SK-N-SH treated with all-trans-retinoic acid at 6 μM for 48 hours (cell line): ENCODE results near the gene TARBP1.

Experiments
- ATAC-seq: fragments of 200-7000 bp; cut with Tn5 transposase; 3 replicates; pipeline ENCODE4 v1.9.1; 2020; ENCODE audit warnings: mild to moderate bottlenecking, moderate library complexity
- ARNTL ChIP-seq: fragments of 450-650 bp; formaldehyde crosslinking; IDR thresholded peaks from 2 replicates; pipeline ENCODE4 v1.5.0; 2020; ENCODE audit warnings: low read depth, mild to moderate bottlenecking, moderate library complexity, borderline replicate concordance
- CSDC2 ChIP-seq: fragments of 250-450 bp; sonication (Bioruptor Pico); IDR thresholded peaks from 2 replicates; pipeline ENCODE4 v1.5.0; 2020; ENCODE audit warnings: mild to moderate bottlenecking, moderate library complexity
- ESRRG ChIP-seq: fragments of 250-450 bp; sonication (Bioruptor Pico); IDR thresholded peaks from 2 replicates; pipeline ENCODE4 v1.6.1; 2021; ENCODE audit warnings: mild to moderate bottlenecking
- GLIS3 ChIP-seq: fragments of 250-450 bp; sonication (Bioruptor Pico); IDR thresholded peaks from 2 replicates; pipeline ENCODE4 v1.5.0; 2020; ENCODE audit warnings: mild to moderate bottlenecking, moderate library complexity
- ISL1 ChIP-seq: fragments of 250-450 bp; sonication (Bioruptor Pico); IDR thresholded peaks from 2 replicates; pipeline ENCODE4 v2.1.2; 2022; ENCODE audit warnings: mild to moderate bottlenecking, moderate library complexity
- OSR1 ChIP-seq: fragments of 250-450 bp; sonication (Bioruptor Pico); IDR thresholded peaks from 2 replicates; pipeline ENCODE4 v1.8.0; 2022; ENCODE audit warnings: moderate library complexity, mild to moderate bottlenecking, inconsistent platforms
- PPARA ChIP-seq: fragments of 250-450 bp; sonication (Bioruptor Pico); IDR thresholded peaks from 2 replicates; pipeline ENCODE4 v1.5.0; 2020; ENCODE audit warnings: mild to moderate bottlenecking, borderline replicate concordance
- RARB ChIP-seq: fragments of 250-450 bp; sonication (Bioruptor Pico); IDR thresholded peaks from 2 replicates; pipeline ENCODE4 v1.8.0; 2021; ENCODE audit warnings: mild to moderate bottlenecking, moderate library complexity
- SNAI2 ChIP-seq: fragments of 250-450 bp; sonication (Bioruptor Pico); IDR thresholded peaks from 2 replicates; pipeline ENCODE4 v1.5.0; 2020; ENCODE audit warnings: mild to moderate bottlenecking, moderate library complexity
- TCF4 ChIP-seq: fragments of 250-450 bp; sonication (Bioruptor Pico); IDR thresholded peaks from 2 replicates; pipeline ENCODE4 v1.8.0; 2021; ENCODE audit warnings: mild to moderate bottlenecking, moderate library complexity, borderline replicate concordance
- TOX ChIP-seq: fragments of 250-450 bp; sonication (Bioruptor Pico); IDR thresholded peaks from 2 replicates; pipeline ENCODE4 v1.8.0; 2021; ENCODE audit warnings: mild to moderate bottlenecking, moderate library complexity, borderline replicate concordance
- ZC3H10 ChIP-seq: fragments of 250-450 bp; sonication (Bioruptor Pico); IDR thresholded peaks from 2 replicates; pipeline ENCODE4 v1.5.1; 2021; ENCODE audit warnings: mild to moderate bottlenecking, moderate library complexity
- ZFP3 ChIP-seq: fragments of 250-450 bp; sonication (Bioruptor Pico); IDR thresholded peaks from 2 replicates; pipeline ENCODE4 v1.5.0; 2020; ENCODE audit warnings: mild to moderate bottlenecking, moderate library complexity
- ZFP30 ChIP-seq: fragments of 450-650 bp; formaldehyde crosslinking; IDR thresholded peaks from 2 replicates; pipeline ENCODE4 v1.5.0; 2022; ENCODE audit warnings: mild to moderate bottlenecking, moderate library complexity
- ZNF565 ChIP-seq: fragments of 450-650 bp; formaldehyde crosslinking; conservative IDR thresholded peaks from 2 replicates; pipeline ENCODE4 v1.5.0; 2020; ENCODE audit warnings: low read depth, mild to moderate bottlenecking, moderate library complexity
- ZNF70 ChIP-seq: fragments of 450-650 bp; formaldehyde crosslinking; IDR thresholded peaks from 2 replicates; pipeline ENCODE4 v1.5.0; 2020; ENCODE audit warnings: mild to moderate bottlenecking, moderate library complexity
- ZNF8 ChIP-seq: fragments of 450-650 bp; formaldehyde crosslinking; IDR thresholded peaks from 2 replicates; pipeline ENCODE4 v1.5.0; 2020; ENCODE audit warnings: mild to moderate bottlenecking, moderate library complexity
- TF ChIP-seq, protein P1 (sequence below): fragments of 250-450 bp; sonication (Bioruptor Pico); IDR thresholded peaks from 2 replicates; pipeline ENCODE4 v1.5.0; 2020; ENCODE audit warnings: mild to moderate bottlenecking, moderate library complexity
- TF ChIP-seq, protein P2 (sequence below): fragments of 250-450 bp; sonication (Bioruptor Pico); IDR thresholded peaks from 2 replicates; pipeline ENCODE4 v1.8.0; 2021; ENCODE audit warnings: low read depth, mild to moderate bottlenecking, moderate library complexity, borderline replicate concordance
- TF ChIP-seq, protein P3 (sequence below): fragments of 250-450 bp; sonication (Bioruptor Pico); IDR thresholded peaks from 2 replicates; pipeline ENCODE4 v1.8.0; 2020; ENCODE audit warnings: mild to moderate bottlenecking, moderate library complexity, borderline replicate concordance
- TF ChIP-seq, protein P4 (sequence below): fragments of 250-450 bp; sonication (Bioruptor Pico); IDR thresholded peaks from 2 replicates; pipeline ENCODE4 v1.5.1; 2020; ENCODE audit warnings: low read depth, mild to moderate bottlenecking, moderate library complexity
- TF ChIP-seq, protein P5 (sequence below): fragments of 250-450 bp; sonication (Bioruptor Pico); IDR thresholded peaks from 2 replicates; pipeline ENCODE4 v1.5.1; 2021; ENCODE audit warnings: mild to moderate bottlenecking, moderate library complexity

TARBP1 gene

DNA sequence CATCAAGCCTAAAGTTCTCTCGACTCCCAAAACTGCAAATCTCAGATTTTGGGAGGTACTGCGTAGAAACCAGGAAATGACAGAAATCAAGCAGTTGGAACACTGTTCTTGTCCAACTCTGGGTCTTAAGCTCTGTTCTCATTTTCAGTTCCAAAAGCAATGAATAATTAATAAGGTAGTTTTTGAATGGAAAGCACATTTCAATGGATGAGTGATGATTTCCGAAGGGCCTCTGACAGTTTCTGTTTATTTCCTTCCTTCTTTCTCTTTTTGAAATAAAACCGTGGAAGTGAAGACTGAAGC, 20.9 kb upstream of the TARBP1 start:
- no peak for ATAC-seq
- TF ChIP-seq PPARA (CRISPR knock-in tag): no peak
- TF ChIP-seq ZFP30 (CRISPR knock-in tag): no peak
- TF ChIP-seq, protein P1, sequence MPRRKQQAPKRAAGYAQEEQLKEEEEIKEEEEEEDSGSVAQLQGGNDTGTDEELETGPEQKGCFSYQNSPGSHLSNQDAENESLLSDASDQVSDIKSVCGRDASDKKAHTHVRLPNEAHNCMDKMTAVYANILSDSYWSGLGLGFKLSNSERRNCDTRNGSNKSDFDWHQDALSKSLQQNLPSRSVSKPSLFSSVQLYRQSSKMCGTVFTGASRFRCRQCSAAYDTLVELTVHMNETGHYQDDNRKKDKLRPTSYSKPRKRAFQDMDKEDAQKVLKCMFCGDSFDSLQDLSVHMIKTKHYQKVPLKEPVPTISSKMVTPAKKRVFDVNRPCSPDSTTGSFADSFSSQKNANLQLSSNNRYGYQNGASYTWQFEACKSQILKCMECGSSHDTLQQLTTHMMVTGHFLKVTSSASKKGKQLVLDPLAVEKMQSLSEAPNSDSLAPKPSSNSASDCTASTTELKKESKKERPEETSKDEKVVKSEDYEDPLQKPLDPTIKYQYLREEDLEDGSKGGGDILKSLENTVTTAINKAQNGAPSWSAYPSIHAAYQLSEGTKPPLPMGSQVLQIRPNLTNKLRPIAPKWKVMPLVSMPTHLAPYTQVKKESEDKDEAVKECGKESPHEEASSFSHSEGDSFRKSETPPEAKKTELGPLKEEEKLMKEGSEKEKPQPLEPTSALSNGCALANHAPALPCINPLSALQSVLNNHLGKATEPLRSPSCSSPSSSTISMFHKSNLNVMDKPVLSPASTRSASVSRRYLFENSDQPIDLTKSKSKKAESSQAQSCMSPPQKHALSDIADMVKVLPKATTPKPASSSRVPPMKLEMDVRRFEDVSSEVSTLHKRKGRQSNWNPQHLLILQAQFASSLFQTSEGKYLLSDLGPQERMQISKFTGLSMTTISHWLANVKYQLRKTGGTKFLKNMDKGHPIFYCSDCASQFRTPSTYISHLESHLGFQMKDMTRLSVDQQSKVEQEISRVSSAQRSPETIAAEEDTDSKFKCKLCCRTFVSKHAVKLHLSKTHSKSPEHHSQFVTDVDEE (CRISPR knock-in tag): no peak
- no peak for TF ChIP-seq ESRRG
- TF ChIP-seq SNAI2 (CRISPR knock-in tag): no peak
- TF ChIP-seq ARNTL: no peak
- no peak for TF ChIP-seq TOX (CRISPR knock-in tag)
- TF ChIP-seq, protein P2, sequence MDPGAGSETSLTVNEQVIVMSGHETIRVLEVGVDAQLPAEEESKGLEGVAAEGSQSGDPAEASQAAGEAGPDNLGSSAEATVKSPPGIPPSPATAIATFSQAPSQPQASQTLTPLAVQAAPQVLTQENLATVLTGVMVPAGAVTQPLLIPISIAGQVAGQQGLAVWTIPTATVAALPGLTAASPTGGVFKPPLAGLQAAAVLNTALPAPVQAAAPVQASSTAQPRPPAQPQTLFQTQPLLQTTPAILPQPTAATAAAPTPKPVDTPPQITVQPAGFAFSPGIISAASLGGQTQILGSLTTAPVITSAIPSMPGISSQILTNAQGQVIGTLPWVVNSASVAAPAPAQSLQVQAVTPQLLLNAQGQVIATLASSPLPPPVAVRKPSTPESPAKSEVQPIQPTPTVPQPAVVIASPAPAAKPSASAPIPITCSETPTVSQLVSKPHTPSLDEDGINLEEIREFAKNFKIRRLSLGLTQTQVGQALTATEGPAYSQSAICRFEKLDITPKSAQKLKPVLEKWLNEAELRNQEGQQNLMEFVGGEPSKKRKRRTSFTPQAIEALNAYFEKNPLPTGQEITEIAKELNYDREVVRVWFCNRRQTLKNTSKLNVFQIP (CRISPR knock-in tag): no peak
- no peak for TF ChIP-seq OSR1 (CRISPR knock-in tag)
- TF ChIP-seq ZFP3 (CRISPR knock-in tag): no peak
- TF ChIP-seq GLIS3 (CRISPR knock-in tag): no peak
- TF ChIP-seq ZNF565 (CRISPR knock-in tag): no peak
- TF ChIP-seq TCF4 (CRISPR knock-in tag): no peak
- no peak for TF ChIP-seq CSDC2 (CRISPR knock-in tag)
- TF ChIP-seq, protein P3, sequence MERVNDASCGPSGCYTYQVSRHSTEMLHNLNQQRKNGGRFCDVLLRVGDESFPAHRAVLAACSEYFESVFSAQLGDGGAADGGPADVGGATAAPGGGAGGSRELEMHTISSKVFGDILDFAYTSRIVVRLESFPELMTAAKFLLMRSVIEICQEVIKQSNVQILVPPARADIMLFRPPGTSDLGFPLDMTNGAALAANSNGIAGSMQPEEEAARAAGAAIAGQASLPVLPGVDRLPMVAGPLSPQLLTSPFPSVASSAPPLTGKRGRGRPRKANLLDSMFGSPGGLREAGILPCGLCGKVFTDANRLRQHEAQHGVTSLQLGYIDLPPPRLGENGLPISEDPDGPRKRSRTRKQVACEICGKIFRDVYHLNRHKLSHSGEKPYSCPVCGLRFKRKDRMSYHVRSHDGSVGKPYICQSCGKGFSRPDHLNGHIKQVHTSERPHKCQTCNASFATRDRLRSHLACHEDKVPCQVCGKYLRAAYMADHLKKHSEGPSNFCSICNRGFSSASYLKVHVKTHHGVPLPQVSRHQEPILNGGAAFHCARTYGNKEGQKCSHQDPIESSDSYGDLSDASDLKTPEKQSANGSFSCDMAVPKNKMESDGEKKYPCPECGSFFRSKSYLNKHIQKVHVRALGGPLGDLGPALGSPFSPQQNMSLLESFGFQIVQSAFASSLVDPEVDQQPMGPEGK: no peak
- no peak for TF ChIP-seq ZNF70 (CRISPR knock-in tag)
- TF ChIP-seq ZNF8: no peak
- TF ChIP-seq, protein P4, sequence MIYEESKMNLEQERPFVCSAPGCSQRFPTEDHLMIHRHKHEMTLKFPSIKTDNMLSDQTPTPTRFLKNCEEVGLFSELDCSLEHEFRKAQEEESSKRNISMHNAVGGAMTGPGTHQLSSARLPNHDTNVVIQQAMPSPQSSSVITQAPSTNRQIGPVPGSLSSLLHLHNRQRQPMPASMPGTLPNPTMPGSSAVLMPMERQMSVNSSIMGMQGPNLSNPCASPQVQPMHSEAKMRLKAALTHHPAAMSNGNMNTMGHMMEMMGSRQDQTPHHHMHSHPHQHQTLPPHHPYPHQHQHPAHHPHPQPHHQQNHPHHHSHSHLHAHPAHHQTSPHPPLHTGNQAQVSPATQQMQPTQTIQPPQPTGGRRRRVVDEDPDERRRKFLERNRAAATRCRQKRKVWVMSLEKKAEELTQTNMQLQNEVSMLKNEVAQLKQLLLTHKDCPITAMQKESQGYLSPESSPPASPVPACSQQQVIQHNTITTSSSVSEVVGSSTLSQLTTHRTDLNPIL: no peak
- TF ChIP-seq, protein P5, sequence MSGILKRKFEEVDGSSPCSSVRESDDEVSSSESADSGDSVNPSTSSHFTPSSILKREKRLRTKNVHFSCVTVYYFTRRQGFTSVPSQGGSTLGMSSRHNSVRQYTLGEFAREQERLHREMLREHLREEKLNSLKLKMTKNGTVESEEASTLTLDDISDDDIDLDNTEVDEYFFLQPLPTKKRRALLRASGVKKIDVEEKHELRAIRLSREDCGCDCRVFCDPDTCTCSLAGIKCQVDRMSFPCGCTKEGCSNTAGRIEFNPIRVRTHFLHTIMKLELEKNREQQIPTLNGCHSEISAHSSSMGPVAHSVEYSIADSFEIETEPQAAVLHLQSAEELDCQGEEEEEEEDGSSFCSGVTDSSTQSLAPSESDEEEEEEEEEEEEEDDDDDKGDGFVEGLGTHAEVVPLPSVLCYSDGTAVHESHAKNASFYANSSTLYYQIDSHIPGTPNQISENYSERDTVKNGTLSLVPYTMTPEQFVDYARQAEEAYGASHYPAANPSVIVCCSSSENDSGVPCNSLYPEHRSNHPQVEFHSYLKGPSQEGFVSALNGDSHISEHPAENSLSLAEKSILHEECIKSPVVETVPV (CRISPR knock-in tag): no peak
- no peak for TF ChIP-seq ISL1

DNA sequence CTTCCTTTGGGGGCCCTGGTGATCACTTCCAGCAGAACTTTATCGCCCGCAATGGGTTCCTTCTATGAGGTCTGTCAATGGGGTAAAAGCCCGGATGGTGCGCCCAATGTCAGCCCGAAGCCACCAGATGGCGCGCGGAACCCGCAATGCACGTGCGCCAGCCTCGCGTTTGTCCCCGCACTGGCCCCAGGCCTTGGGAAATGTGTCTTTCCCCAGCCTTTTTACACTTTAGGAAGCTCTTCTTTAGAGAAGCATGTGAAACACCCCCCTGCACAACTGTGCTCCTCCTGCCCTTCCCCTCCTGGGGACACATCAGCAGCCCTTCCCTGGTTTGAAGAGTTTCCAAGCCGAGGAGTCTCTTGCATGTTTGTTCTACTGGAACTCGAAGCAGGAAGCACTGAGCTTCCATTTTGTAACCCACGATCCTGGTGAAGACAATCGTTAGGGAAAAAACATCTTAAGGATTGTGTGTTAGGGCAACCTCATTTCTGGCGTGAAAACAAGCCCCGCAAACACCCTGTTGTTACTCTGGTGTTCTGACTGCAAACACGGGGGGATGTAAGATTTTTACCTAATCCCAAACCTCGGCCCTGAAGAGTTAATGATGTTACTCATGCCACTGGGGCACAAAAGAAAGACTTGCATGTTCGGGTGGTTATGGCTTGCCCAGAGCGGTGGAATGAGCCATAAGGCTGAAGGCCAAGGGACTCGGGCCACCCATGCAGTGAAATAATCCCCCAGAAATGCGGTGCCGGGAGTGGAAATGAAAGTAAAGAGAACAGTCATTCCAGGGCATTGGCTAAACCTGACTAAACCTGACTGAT, 20.4 kb upstream of the TARBP1 start:
- TF ChIP-seq RARB (peak; percentile 77; the same call in 1 of the 2 replicates), ZFP30 (CRISPR knock-in tag) (no peak), CSDC2 (CRISPR knock-in tag) (0 out of 2 replicates have a peak, but pooled peaks have one; percentile 71), OSR1 (CRISPR knock-in tag) (no peak; the same call in none of the 2 replicates), ZFP3 (CRISPR knock-in tag) (peak; percentile 69), ZC3H10 (CRISPR knock-in tag) (peak; percentile 89), TOX (CRISPR knock-in tag) (peak; percentile 66; the same call in 1 of the 2 replicates)
- TF ChIP-seq, protein P2 (CRISPR knock-in tag): peak; percentile 65; the same call in 1 of the 2 replicates
- TF ChIP-seq, protein P1 (CRISPR knock-in tag): peak; percentile 64; the same call in 1 of the 2 replicates
- peak; percentile 89 for ATAC-seq
